GM23338 (cell line): ENCODE data around the gene CSF1R.

Experiments
- CTCF ChIP-seq, 2 experiments: fragments of 200-600 bp in 1 of 2; sonication (generic) in 1 of 2; conservative IDR thresholded peaks; 2 replicates each; pipeline versions ENCODE4 v1.5.1 to v1.6.1; 2016 to 2017; ENCODE audit warnings: antibody characterized with exemption in 2 of 2, low read depth in 2 of 2, mild to moderate bottlenecking in 2 of 2, moderate library complexity in 1 of 2
- ETS1 ChIP-seq: IDR thresholded peaks from 2 replicates; pipeline ENCODE4 v1.6.1; 2016; ENCODE audit warnings: antibody characterized with exemption
- EZH2 ChIP-seq: fragments of 200-600 bp; sonication (generic); IDR thresholded peaks from one replicate; pipeline ENCODE4 v1.8.0; 2017; ENCODE audit warnings: antibody characterized with exemption, mild to moderate bottlenecking, low read depth; ENCODE audit not compliant: unreplicated experiment
- POLR2AphosphoS5 ChIP-seq: IDR thresholded peaks from 2 replicates; pipeline ENCODE4 v1.6.1; 2016; ENCODE audit warnings: antibody characterized with exemption, low read depth

- TF ChIP-seq CTCF (conservative IDR thresholded peaks at IDR 0.05; ENCODE audit: low read depth in 2 of 2) (no peak), ETS1 (no peak), EZH2 (no peak), POLR2AphosphoS5 (no peak)
Measured at GRCh38 chr5:150007050-150007449, 79.3 kb downstream of the CSF1R start.
